Chondrocyte (in vitro differentiated cells): Measurements from ENCODE around the gene PDK4. TPM values are rescaled to one million over a fixed set of nuclear protein-coding genes. Genes with fewer than 3 reads are reported as not detected.
"Not testable (repeated sequence)": the region's sequence is repeated elsewhere in the genome, so short reads cannot be mapped to it uniquely, and the experiment has no call there.

Source experiments
- DNase-seq: peaks from one replicate; pipeline ENCODE4 v3.0.0; 2021; ENCODE audit warnings: mixed read lengths, low spot score
- H3K27ac Mint-ChIP-seq: one replicate; pipeline ENCODE4 v1.8.0; 2021; ENCODE audit warnings: mild to moderate bottlenecking, moderate library complexity, mixed read lengths; ENCODE audit not compliant: unreplicated experiment
- H3K27me3 Mint-ChIP-seq: 2 replicates; pipeline ENCODE4 v1.8.0; 2021; ENCODE audit warnings: low read depth, mixed read lengths
- H3K36me3 Mint-ChIP-seq: 2 replicates; pipeline ENCODE4 v1.8.0; 2021; ENCODE audit warnings: low read depth, mixed read lengths
- H3K4me1 Mint-ChIP-seq: 2 replicates; pipeline ENCODE4 v1.8.0; 2021; ENCODE audit warnings: low read depth, mild to moderate bottlenecking, mixed read lengths
- H3K4me3 Mint-ChIP-seq: one replicate; pipeline ENCODE4 v1.8.0; 2021; ENCODE audit warnings: mild to moderate bottlenecking, moderate library complexity, mixed read lengths; ENCODE audit not compliant: unreplicated experiment
- H3K9me3 Mint-ChIP-seq: 2 replicates; pipeline ENCODE4 v1.8.0; 2021; ENCODE audit warnings: low read depth, mixed read lengths
- CTCF ChIP-seq: fragments of 200-600 bp; sonication (generic); IDR thresholded peaks from 2 replicates; pipeline ENCODE4 v1.5.0; 2021; ENCODE audit warnings: antibody characterized with exemption, mild to moderate bottlenecking, moderate library complexity
- total RNA-seq: library from RNA; stranded (reverse); gene quantifications from 3 replicates; pipeline ENCODE4 v1.2.1, GENCODE V29; 2021

PDK4 gene
- total RNA-seq, 1 donor from 2014 or later, result 7.3 TPM

GRCh38 chr7:95611224-95611623, 14.9 kb upstream of the PDK4 start:
- Mint-ChIP-seq H3K27me3 (peaks cover 4% of the 10 kb centered on the region), H3K9me3 (peaks cover 29% of the 10 kb centered on the region), H3K4me1 (peaks cover 52% of the 10 kb centered on the region), H3K4me3 (no peak overlapping the region), H3K36me3 (peaks cover 11% of the 10 kb centered on the region), H3K27ac (no peak overlapping the region)
- no peak for DNase-seq
- TF ChIP-seq CTCF, result no peak

GRCh38 chr7:95609277-95609971, 13.1 kb upstream of the PDK4 start:
- no peak for TF ChIP-seq CTCF
- H3K36me3 Mint-ChIP-seq, result peaks cover 5% of the 10 kb centered on the region
- no peaks in the 10 kb centered on the region for H3K27me3 Mint-ChIP-seq
- peak overlapping the region; percentile 97 for H3K27ac Mint-ChIP-seq
- DNase-seq, result no peak
- H3K4me1 Mint-ChIP-seq, result peaks cover 52% of the 10 kb centered on the region
- peak overlapping the region; percentile 63 for H3K4me3 Mint-ChIP-seq
- H3K9me3 Mint-ChIP-seq, result peaks cover 14% of the 10 kb centered on the region

- no peak for DNase-seq
- TF ChIP-seq CTCF, result no peak
- no peaks in the 10 kb centered on the region for H3K36me3 Mint-ChIP-seq
- H3K9me3 Mint-ChIP-seq, result peaks cover 6% of the 10 kb centered on the region
- no peaks in the 10 kb centered on the region for H3K27me3 Mint-ChIP-seq
- peak overlapping the region; percentile 97 for H3K27ac Mint-ChIP-seq
- H3K4me1 Mint-ChIP-seq, result peaks cover 52% of the 10 kb centered on the region
- H3K4me3 Mint-ChIP-seq, result peak overlapping the region; percentile 63
These were observed 12.2 kb upstream of the PDK4 start for GRCh38 chr7:95608359-95609173.

- Mint-ChIP-seq H3K27me3 (no peaks in the 10 kb centered on the region), H3K4me1 (peaks cover 52% of the 10 kb centered on the region), H3K27ac (peak overlapping the region; percentile 97), H3K4me3 (no peak overlapping the region), H3K36me3 (no peaks in the 10 kb centered on the region), H3K9me3 (peaks cover 4% of the 10 kb centered on the region)
- no peak for TF ChIP-seq CTCF
- DNase-seq, result no peak
These were observed 11.2 kb upstream of the PDK4 start for GRCh38 chr7:95607561-95607960.

- DNase-seq, result no peak
- TF ChIP-seq CTCF, result no peak
- Mint-ChIP-seq H3K4me1 (peaks cover 33% of the 10 kb centered on the region), H3K36me3 (no peaks in the 10 kb centered on the region), H3K4me3 (no peak overlapping the region), H3K9me3 (peaks cover 4% of the 10 kb centered on the region), H3K27me3 (no peaks in the 10 kb centered on the region), H3K27ac (no peak overlapping the region)
These were observed 9.0 kb upstream of the PDK4 start for GRCh38 chr7:95605275-95605674.

GRCh38 chr7:95604811-95605210, 8.5 kb upstream of the PDK4 start:
- H3K4me1 Mint-ChIP-seq, result peaks cover 28% of the 10 kb centered on the region
- H3K27ac Mint-ChIP-seq, H3K36me3 Mint-ChIP-seq: not testable (repeated sequence)

GRCh38 chr7:95604397-95604796, 8.1 kb upstream of the PDK4 start:
- H3K27ac Mint-ChIP-seq, H3K36me3 Mint-ChIP-seq, DNase-seq, H3K4me3 Mint-ChIP-seq, H3K9me3 Mint-ChIP-seq, H3K27me3 Mint-ChIP-seq: not testable (repeated sequence)
- H3K4me1 Mint-ChIP-seq, result peaks cover 25% of the 10 kb centered on the region

More at GRCh38 chr7:95604811-95605210, 8.5 kb upstream of the PDK4 start:
- DNase-seq, H3K27me3 Mint-ChIP-seq, H3K9me3 Mint-ChIP-seq, H3K4me3 Mint-ChIP-seq: not testable (repeated sequence)
